GM12873 (cell line): ENCODE results near the gene APOBEC2.
A peak's percentile ranks its signal among the peaks of the same experiment; 100 is the strongest.

Source experiments
- TF ChIP-seq, protein P1 (sequence below): IDR thresholded peaks from 2 replicates; pipeline ENCODE4 v1.5.1; 2012; ENCODE audit warnings: low read depth, mild to moderate bottlenecking, moderate library complexity, low read length, control low read depth; ENCODE audit not compliant: insufficient read depth; ENCODE audit errors: missing control alignments

APOBEC2 gene

DNA sequence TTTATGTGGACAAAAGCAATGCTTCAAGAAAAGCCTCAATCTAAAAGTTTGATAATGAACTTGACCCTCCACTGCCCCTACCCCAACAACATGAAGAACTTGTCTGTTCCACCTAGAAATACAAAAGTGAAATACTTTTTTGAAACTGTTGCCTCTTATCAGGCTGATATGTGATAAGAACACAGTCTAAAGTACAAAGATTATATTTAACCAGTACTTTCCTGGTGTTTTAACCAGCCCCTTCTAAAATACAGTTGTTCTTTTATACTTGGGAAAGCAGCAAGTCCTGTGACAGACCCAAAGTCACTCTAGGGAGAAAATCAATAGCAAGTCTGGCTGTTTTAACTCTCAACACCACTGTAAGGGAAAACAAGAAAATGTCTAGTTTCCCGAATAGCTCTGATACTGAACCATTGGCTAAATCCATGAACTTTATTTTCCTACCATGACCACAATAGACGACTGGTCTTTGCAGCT, 12.6 kb downstream of the APOBEC2 start:
- TF ChIP-seq, protein P1, sequence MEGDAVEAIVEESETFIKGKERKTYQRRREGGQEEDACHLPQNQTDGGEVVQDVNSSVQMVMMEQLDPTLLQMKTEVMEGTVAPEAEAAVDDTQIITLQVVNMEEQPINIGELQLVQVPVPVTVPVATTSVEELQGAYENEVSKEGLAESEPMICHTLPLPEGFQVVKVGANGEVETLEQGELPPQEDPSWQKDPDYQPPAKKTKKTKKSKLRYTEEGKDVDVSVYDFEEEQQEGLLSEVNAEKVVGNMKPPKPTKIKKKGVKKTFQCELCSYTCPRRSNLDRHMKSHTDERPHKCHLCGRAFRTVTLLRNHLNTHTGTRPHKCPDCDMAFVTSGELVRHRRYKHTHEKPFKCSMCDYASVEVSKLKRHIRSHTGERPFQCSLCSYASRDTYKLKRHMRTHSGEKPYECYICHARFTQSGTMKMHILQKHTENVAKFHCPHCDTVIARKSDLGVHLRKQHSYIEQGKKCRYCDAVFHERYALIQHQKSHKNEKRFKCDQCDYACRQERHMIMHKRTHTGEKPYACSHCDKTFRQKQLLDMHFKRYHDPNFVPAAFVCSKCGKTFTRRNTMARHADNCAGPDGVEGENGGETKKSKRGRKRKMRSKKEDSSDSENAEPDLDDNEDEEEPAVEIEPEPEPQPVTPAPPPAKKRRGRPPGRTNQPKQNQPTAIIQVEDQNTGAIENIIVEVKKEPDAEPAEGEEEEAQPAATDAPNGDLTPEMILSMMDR: no peak

DNA sequence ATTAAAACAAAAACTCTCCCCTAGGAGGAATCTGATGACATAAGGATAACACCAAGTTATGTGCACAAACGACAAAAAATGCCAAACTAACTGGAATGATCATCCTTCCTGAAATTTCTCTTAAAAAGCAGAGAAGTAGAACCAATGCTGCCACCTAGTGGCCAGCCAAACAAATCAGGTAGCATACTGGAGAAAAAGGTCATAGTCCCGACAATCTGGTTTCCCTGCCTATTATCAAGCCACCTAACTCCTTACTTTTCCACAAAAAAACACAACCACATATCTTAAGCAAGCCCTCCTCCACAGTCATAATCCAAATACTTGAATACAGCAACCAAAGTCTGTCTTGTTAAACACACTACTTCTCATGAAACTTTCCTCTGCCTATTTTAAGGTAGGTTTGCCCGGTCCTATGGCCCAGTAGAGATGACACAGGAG, 13.9 kb downstream of the APOBEC2 start:
- TF ChIP-seq, protein P1: peak; percentile 79

GRCh38 chr6:41071501-41071922, 18.5 kb downstream of the APOBEC2 start:
- TF ChIP-seq, protein P1: no peak

DNA sequence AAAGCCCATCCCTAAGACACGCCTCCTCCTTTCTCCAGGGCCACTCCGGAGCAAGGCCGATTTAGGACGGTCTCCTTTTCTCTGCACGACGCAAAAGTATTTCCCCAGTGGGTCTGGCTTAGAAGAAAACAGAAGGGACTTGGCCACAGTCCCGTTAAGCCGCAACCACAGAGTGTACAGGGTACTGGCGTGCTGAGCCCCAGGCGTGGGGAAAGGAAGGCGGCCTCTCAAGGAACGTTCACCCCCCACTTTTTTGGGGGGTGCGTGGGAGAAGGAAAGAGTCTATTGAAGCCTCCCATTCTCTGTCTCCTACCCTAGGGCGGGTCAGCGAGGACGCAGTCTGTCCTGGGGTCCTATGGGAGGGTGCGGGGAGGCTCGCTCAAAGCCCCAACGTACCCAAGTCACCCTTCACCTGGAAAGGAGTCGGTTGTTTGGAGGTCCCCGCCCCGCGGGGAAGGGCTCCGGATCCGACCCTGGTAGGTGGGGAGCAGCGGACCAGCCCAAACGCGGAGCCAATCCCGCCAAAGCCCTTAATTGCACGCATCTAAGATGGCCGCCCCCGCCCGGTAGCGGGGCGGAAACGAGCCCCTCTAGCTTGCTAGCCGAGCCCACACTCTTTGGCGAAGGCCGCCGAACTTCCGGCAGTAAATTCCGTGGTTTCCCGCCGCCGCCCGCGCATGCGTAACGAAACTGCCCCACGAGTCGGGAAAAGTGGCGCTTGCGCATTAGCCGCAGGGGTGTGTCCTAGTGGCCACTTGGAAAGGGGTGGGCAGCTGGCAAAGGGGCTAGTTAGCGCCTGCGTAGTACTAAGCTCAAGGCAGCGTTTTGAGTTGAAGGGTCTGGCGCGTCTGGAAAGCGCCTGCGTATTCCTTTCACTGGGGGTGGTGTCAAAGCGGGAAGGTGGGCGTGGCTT, 19.2 kb downstream of the APOBEC2 start, which contains the start of gene OARD1:
Gene OARD1, minus strand, starts transcription at position 434 of the 913 bp plus-strand sequence. CDS start 722 bp downstream, outside the sequence.
- TF ChIP-seq, protein P1: peak; percentile 5

- TF ChIP-seq, protein P1: no peak
These were observed 19.8 kb downstream of the APOBEC2 start, which contains the start of gene NFYA for GRCh38 chr6:41072836-41073202. TSS of gene NFYA (plus strand) at chr6:41072974. CDS start at chr6:41079090, 6,116 bp downstream.

- TF ChIP-seq, protein P1: peak; percentile 39
These were observed 20.4 kb downstream of the APOBEC2 start for GRCh38 chr6:41073203-41073967.
